Liver (tissue), 3 donors: ENCODE results near the gene SNRPB2.

Source experiments
- ATF3 ChIP-seq: IDR thresholded peaks from 2 replicates; pipeline ENCODE4 v1.6.1; 2016; ENCODE audit warnings: antibody characterized with exemption
- CTCF ChIP-seq: fragments of 150-350 bp; IDR thresholded peaks from 2 replicates; pipeline ENCODE4 v1.5.1; 2017; ENCODE audit warnings: improper control_type of control experiment, low read depth, low read length; ENCODE audit not compliant: missing input control
- EGR1 ChIP-seq, 2 donors: IDR thresholded peaks; 2 replicates each; pipeline ENCODE4 v1.6.1; 2016 to 2018; ENCODE audit warnings: antibody characterized with exemption in 2 of 2, low read depth in 2 of 2
- FOXA1 ChIP-seq: IDR thresholded peaks from 2 replicates; pipeline ENCODE4 v1.6.1; 2016; ENCODE audit warnings: antibody characterized with exemption
- GABPA ChIP-seq, 2 donors: IDR thresholded peaks in 1 of 2; conservative IDR thresholded peaks in 1 of 2; 2 replicates each; pipeline ENCODE4 v1.6.1; 2016; ENCODE audit warnings: antibody characterized with exemption in 2 of 2, mild to moderate bottlenecking in 1 of 2, moderate library complexity in 1 of 2
- HNF4A ChIP-seq, 2 donors: conservative IDR thresholded peaks; 2 replicates each; pipeline ENCODE4 v1.6.1; 2016; ENCODE audit warnings: antibody characterized with exemption in 2 of 2, mild to moderate bottlenecking in 2 of 2
- JUND ChIP-seq, 2 donors: IDR thresholded peaks; 2 replicates each; pipeline ENCODE4 v1.6.1; 2016; ENCODE audit warnings: antibody characterized with exemption in 2 of 2
- RAD21 ChIP-seq, 2 donors: IDR thresholded peaks; 2 replicates each; pipeline ENCODE4 v1.6.1; 2016; ENCODE audit warnings: antibody characterized with exemption in 2 of 2, mild to moderate bottlenecking in 2 of 2
- REST ChIP-seq: IDR thresholded peaks from 2 replicates; pipeline ENCODE4 v1.6.1; 2016; ENCODE audit warnings: antibody characterized with exemption, mild to moderate bottlenecking
- RXRA ChIP-seq, 2 donors: IDR thresholded peaks; 2 replicates each; pipeline ENCODE4 v1.6.1; 2017 to 2018; ENCODE audit warnings: antibody characterized with exemption in 2 of 2, mild to moderate bottlenecking in 1 of 2
- SP1 ChIP-seq: IDR thresholded peaks from 2 replicates; pipeline ENCODE4 v1.6.1; 2018; ENCODE audit warnings: antibody characterized with exemption, mild to moderate bottlenecking
- TAF1 ChIP-seq: conservative IDR thresholded peaks from 2 replicates; pipeline ENCODE4 v1.6.1; 2016; ENCODE audit warnings: antibody characterized with exemption, mild to moderate bottlenecking
- YY1 ChIP-seq: IDR thresholded peaks from 2 replicates; pipeline ENCODE4 v1.6.1; 2016; ENCODE audit warnings: antibody characterized with exemption, mild to moderate bottlenecking
- TF ChIP-seq, protein P1 (sequence below): IDR thresholded peaks from 2 replicates; pipeline ENCODE4 v1.6.1; 2016; ENCODE audit warnings: antibody characterized with exemption
- donor health status: healthy.
- donor health status: healthy.

GRCh38 chr20:16775961-16776360, 46.1 kb downstream of the SNRPB2 start:
- TF ChIP-seq CTCF (no peak), JUND (IDR thresholded peaks at IDR 0.05) (no peak), GABPA (IDR thresholded peaks at IDR 0.05 in 1 of 2, conservative IDR thresholded peaks at IDR 0.05 in 1 of 2) (no peak), RXRA (IDR thresholded peaks at IDR 0.05) (no peak), EGR1 (IDR thresholded peaks at IDR 0.05; ENCODE audit: low read depth in 2 of 2) (no peak), TAF1 (no peak), REST (no peak), YY1 (no peak), RAD21 (IDR thresholded peaks at IDR 0.05) (no peak), FOXA1 (no peak), SP1 (no peak), HNF4A (conservative IDR thresholded peaks at IDR 0.05) (no peak), ATF3 (no peak)
- TF ChIP-seq, protein P1, sequence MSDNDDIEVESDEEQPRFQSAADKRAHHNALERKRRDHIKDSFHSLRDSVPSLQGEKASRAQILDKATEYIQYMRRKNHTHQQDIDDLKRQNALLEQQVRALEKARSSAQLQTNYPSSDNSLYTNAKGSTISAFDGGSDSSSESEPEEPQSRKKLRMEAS: no peak
